HCT116 (cell line): Measurements from ENCODE around the gene ACTL7B. TPM values are rescaled to one million over a fixed set of nuclear protein-coding genes. Genes with fewer than 3 reads are reported as not detected.

Source experiments
- ATAC-seq: fragments of 200-7000 bp; cut with Tn5 transposase; 2 replicates; pipeline ENCODE4 v1.9.1; 2020; ENCODE audit warnings: mild to moderate bottlenecking, moderate library complexity
- BruUV-seq: library from RNA; stranded (reverse); fragments of 400-500 nt; replicated peaks from 2 replicates; lab custom pipeline; 2021; lab: Mats Ljungman, UMichigan
- CTCF ChIA-PET: fragments of 300-600 bp; sonication (Branson Sonifier 250); formaldehyde crosslinking; loops from one replicate; lab custom pipeline; 2021; ENCODE audit warnings: antibody characterized with exemption; lab: Charles Lee
- POLR2A ChIA-PET: fragments of 300-600, 350-600 bp; sonication (Branson Sonifier 250); formaldehyde crosslinking; loops from one replicate; lab custom pipeline; 2021; ENCODE audit warnings: antibody characterized with exemption; lab: Charles Lee
- RAD21 ChIA-PET, 2 experiments: fragments of 300-600 bp; sonication (Branson Sonifier 250); formaldehyde crosslinking; loops; one replicate each; lab custom pipeline; 2023; ENCODE audit warnings: low total read pairs in 2 of 2; ENCODE audit not compliant: uncharacterized antibody in 2 of 2, unreplicated experiment in 2 of 2, low non-redundant PET in 1 of 2; lab: Charles Lee
- DNase-seq: peaks from one replicate; pipeline ENCODE4 v3.0.0-alpha.2; 2010; ENCODE audit warnings: low read depth, low spot score
- H2AFZ ChIP-seq: fragments of 200-600 bp; shearing (Covaris generic), sonication (generic); 2 replicates; pipeline ENCODE4 v1.6.1; 2017; ENCODE audit warnings: low read depth, mixed run types, mixed read lengths, antibody characterized with exemption, low read length; ENCODE audit not compliant: poor library complexity, severe bottlenecking
- H3K27ac ChIP-seq: 2 replicates; pipeline ENCODE4 v1.5.1; 2012; ENCODE audit warnings: low read depth, low read length
- H3K27me3 ChIP-seq: fragments of 200-600 bp; sonication (generic); 2 replicates; pipeline ENCODE4 v1.6.1; 2016; ENCODE audit warnings: mixed run types, low read length, mixed read lengths; ENCODE audit not compliant: insufficient read depth
- H3K36me3 ChIP-seq, 2 experiments: fragments of 200-500 bp in 1 of 2; fragments of 200-600 bp in 1 of 2; sonication (Bioruptor generic) in 1 of 2; sonication (generic) in 1 of 2; 2 replicates each; pipeline versions ENCODE4 v1.5.1 to v1.6.1; 2014 to 2016; ENCODE audit warnings: low read length in 2 of 2, inconsistent platforms in 1 of 2, mixed read lengths in 1 of 2, mixed run types in 1 of 2; ENCODE audit not compliant: insufficient read depth in 2 of 2, control insufficient read depth in 1 of 2
- H3K4me1 ChIP-seq, 2 experiments: fragments of 200-600 bp in 1 of 2; sonication (generic) in 1 of 2; 2 replicates each; pipeline versions ENCODE4 v1.5.1 to v1.6.1; 2012 to 2017; ENCODE audit warnings: low read length in 2 of 2, inconsistent platforms in 1 of 2, mild to moderate bottlenecking in 1 of 2, mixed read lengths in 1 of 2, mixed run types in 1 of 2, moderate library complexity in 1 of 2; ENCODE audit not compliant: insufficient read depth in 2 of 2, control insufficient read depth in 1 of 2
- H3K4me2 ChIP-seq: fragments of 200-600 bp; sonication (generic); 2 replicates; pipeline ENCODE4 v1.6.1; 2017; ENCODE audit warnings: mixed run types, low read length, mixed read lengths
- H3K4me3 ChIP-seq, 2 experiments: fragments of 200-600 bp in 1 of 2; sonication (generic) in 1 of 2; replicated peaks in 1 of 2; 2 replicates each; pipeline ENCODE4 v1.5.1; 2011 to 2016; ENCODE audit warnings: low read length in 2 of 2, control low read depth in 1 of 2, low read depth in 1 of 2, mild to moderate bottlenecking in 1 of 2, mixed read lengths in 1 of 2, mixed run types in 1 of 2
- H3K79me2 ChIP-seq: fragments of 200-600 bp; sonication (generic); 2 replicates; pipeline ENCODE4 v1.6.1; 2017; ENCODE audit warnings: mild to moderate bottlenecking, mixed run types, low read length, moderate library complexity, mixed read lengths; ENCODE audit not compliant: insufficient read depth
- H3K9ac ChIP-seq: fragments of 200-600 bp; sonication (generic); 2 replicates; pipeline ENCODE4 v1.6.1; 2016; ENCODE audit warnings: low read length, mixed read lengths
- H3K9me2 ChIP-seq: fragments of 200-600 bp; sonication (generic), shearing (Covaris generic); 2 replicates; pipeline ENCODE4 v1.6.1; 2017; ENCODE audit warnings: mixed run types, mild to moderate bottlenecking, moderate library complexity; ENCODE audit not compliant: insufficient read depth
- H3K9me3 ChIP-seq, 2 experiments: fragments of 200-500 bp in 1 of 2; fragments of 200-600 bp in 1 of 2; sonication (Bioruptor generic) in 1 of 2; sonication (generic) in 1 of 2; 2 replicates each; pipeline ENCODE4 v1.6.1; 2014 to 2017; ENCODE audit warnings: low read length in 2 of 2, mixed read lengths in 2 of 2, inconsistent platforms in 1 of 2, low read depth in 1 of 2, mild to moderate bottlenecking in 1 of 2, mixed run types in 1 of 2, moderate library complexity in 1 of 2; ENCODE audit not compliant: control insufficient read depth in 1 of 2, insufficient read depth in 1 of 2
- H4K20me1 ChIP-seq: fragments of 200-600 bp; sonication (generic), shearing (Covaris generic); 2 replicates; pipeline ENCODE4 v1.6.1; 2017; ENCODE audit warnings: mixed run types, mild to moderate bottlenecking, moderate library complexity; ENCODE audit not compliant: insufficient read depth
- MAX ChIP-seq: IDR thresholded peaks from 2 replicates; pipeline ENCODE4 v1.6.1; 2012
- RAD21 ChIP-seq: IDR thresholded peaks from 2 replicates; pipeline ENCODE4 v1.6.1; 2012; ENCODE audit warnings: low read depth, mild to moderate bottlenecking
- intact Hi-C: fragments of 100-400 bp; cut with micrococcal nuclease; formaldehyde crosslinking; loops from 2 replicates; pipeline ENCODE4 v1.10.0; 2022
- total RNA-seq: library from RNA; stranded (reverse); gene quantifications from one replicate; pipeline ENCODE4 v1.2.1, GENCODE V29; 2021; ENCODE audit not compliant: unreplicated experiment
- TF ChIP-seq, protein P1 (sequence below): IDR thresholded peaks from 2 replicates; pipeline ENCODE4 v1.6.1; 2012
- TF ChIP-seq, protein P2 (sequence below), 3 experiments: fragments of 200-600 bp in 1 of 3; sonication (generic) in 1 of 3; IDR thresholded peaks in 2 of 3; conservative IDR thresholded peaks in 1 of 3; 2 replicates each; pipeline ENCODE4 v1.5.1; 2012 to 2017; ENCODE audit warnings: low read depth in 2 of 3, low read length in 2 of 3, antibody characterized with exemption in 1 of 3, borderline replicate concordance in 1 of 3, control low read depth in 1 of 3, mild to moderate bottlenecking in 1 of 3, mixed read lengths in 1 of 3, mixed run types in 1 of 3, moderate library complexity in 1 of 3; ENCODE audit not compliant: insufficient read depth in 1 of 3

Gene ACTL7B
- total RNA-seq, 1 experiment from 2014 or later = not detected

DNA sequence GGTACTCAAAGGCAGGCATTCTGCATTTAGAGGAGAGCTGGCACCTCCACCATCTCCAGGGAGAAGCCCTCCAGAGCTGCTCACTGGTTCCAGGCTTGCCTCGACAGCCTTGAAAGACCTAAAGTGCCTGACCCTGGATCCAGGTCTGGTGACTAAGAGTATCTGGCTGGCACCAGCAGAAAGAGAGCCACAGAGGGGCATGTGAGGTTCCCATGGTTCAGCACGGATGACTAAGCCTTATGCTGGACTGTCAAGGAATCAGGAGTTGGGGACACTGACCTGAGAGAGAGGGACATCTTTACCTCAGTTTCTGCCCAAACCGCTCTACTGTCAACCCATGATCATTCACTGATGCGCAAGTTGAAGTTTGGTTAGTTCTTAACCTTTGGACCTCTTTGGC is 9.3 kb upstream of the ACTL7B start:
- no peak for ATAC-seq

GRCh38 chr9:108864446-108864845 is 8.7 kb upstream of the ACTL7B start:
- TF ChIP-seq, protein P1, sequence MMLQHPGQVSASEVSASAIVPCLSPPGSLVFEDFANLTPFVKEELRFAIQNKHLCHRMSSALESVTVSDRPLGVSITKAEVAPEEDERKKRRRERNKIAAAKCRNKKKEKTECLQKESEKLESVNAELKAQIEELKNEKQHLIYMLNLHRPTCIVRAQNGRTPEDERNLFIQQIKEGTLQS = no peak
- TF ChIP-seq, protein P2, sequence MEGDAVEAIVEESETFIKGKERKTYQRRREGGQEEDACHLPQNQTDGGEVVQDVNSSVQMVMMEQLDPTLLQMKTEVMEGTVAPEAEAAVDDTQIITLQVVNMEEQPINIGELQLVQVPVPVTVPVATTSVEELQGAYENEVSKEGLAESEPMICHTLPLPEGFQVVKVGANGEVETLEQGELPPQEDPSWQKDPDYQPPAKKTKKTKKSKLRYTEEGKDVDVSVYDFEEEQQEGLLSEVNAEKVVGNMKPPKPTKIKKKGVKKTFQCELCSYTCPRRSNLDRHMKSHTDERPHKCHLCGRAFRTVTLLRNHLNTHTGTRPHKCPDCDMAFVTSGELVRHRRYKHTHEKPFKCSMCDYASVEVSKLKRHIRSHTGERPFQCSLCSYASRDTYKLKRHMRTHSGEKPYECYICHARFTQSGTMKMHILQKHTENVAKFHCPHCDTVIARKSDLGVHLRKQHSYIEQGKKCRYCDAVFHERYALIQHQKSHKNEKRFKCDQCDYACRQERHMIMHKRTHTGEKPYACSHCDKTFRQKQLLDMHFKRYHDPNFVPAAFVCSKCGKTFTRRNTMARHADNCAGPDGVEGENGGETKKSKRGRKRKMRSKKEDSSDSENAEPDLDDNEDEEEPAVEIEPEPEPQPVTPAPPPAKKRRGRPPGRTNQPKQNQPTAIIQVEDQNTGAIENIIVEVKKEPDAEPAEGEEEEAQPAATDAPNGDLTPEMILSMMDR (IDR thresholded peaks at IDR 0.05 in 2 of 3, conservative IDR thresholded peaks at IDR 0.05 in 1 of 3; ENCODE audit: borderline replicate concordance in 1 of 3, insufficient read depth in 1 of 3, low read depth in 2 of 3, low read length in 2 of 3) = peak in 2 of 3 experiments; percentile 6 to 17; a peak in 1 of 6 replicates
- TF ChIP-seq RAD21 = peak; percentile 10; the same call in 1 of the 2 replicates
- TF ChIP-seq, all 23 proteins: peak for 2
- no peak for DNase-seq
- Histone ChIP-seq H3K4me2 (no peak overlapping the region), H3K9me2 (no peaks in the 10 kb centered on the region), H3K4me1 (peaks cover 2 to 18% of the 10 kb centered on the region in 2 experiments; a peak in 2 of 4 replicates), H3K4me3 (no peak overlapping the region), H3K27ac (no peak overlapping the region), H3K36me3 (no peaks in the 10 kb centered on the region), H4K20me1 (no peaks in the 10 kb centered on the region), H3K27me3 (no peaks in the 10 kb centered on the region), H3K9me3 (no peaks in the 10 kb centered on the region), H2AFZ (no peak overlapping the region), H3K9ac (no peak overlapping the region), H3K79me2 (no peaks in the 10 kb centered on the region)
- RAD21 ChIA-PET = no interaction called here
- 0 out of 2 replicates have a peak, but pooled peaks have one; percentile 35 for ATAC-seq
- POLR2A ChIA-PET = no interaction called here
- CTCF ChIA-PET = interaction anchor here (0.8 kb wide), 1 partner anchor 90 kb away, joined by 3 read pairs; no protein-coding TSS in a partner anchor
- BruUV-seq = no TSS peak
- intact Hi-C loops = no loop called here

More for the DNA sequence above, 9.3 kb upstream of the ACTL7B start:
- Histone ChIP-seq H3K4me2 (no peak overlapping the region), H3K27ac (no peak overlapping the region), H3K79me2 (no peaks in the 10 kb centered on the region), H4K20me1 (no peaks in the 10 kb centered on the region), H3K9me3 (no peaks in the 10 kb centered on the region), H3K4me3 (no peak overlapping the region), H3K36me3 (no peaks in the 10 kb centered on the region), H3K9ac (no peak overlapping the region), H3K4me1 (peaks cover 3 to 18% of the 10 kb centered on the region in 2 experiments; a peak in 2 of 4 replicates), H3K27me3 (no peaks in the 10 kb centered on the region), H2AFZ (no peak overlapping the region), H3K9me2 (no peaks in the 10 kb centered on the region)
- BruUV-seq = no TSS peak
- ChIA-PET CTCF (no interaction called here), RAD21 (no interaction called here), POLR2A (no interaction called here)
- no peak for TF ChIP-seq MAX
- intact Hi-C loops = no loop called here
- DNase-seq = no peak
